Hematopoietic multipotent progenitor cell treated with erythropoietin and hydrocortisone succinate and interleukin-3 and kit ligand, for 8 days (in vitro differentiated cells): Measurements from ENCODE around the gene DLG2.

Source experiments
- DNase-seq: peaks from one replicate; pipeline ENCODE4 v3.0.0-alpha.2; 2015

The DLG2 gene

DNA sequence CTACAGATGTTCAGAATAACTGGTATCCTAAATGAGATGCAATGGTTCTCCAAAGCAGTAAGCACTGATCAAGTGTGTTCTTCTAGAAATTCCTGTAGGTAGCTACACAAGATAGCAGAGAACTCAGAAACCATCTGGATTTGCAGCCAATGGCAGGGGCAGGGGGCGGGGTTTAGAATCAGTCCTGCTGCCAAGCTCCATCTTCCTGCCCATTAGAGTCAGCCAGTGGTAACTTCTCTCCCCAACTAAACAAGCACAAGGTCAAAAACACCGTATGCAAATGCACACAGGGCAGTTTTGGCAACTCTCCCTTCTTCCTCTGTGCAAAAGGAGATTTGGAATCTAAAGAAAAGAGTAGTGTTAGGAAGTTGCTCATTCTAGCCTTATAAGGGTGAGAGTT lies 2103.5 kb downstream of the DLG2 start:
- DNase-seq, result no peak

DNA sequence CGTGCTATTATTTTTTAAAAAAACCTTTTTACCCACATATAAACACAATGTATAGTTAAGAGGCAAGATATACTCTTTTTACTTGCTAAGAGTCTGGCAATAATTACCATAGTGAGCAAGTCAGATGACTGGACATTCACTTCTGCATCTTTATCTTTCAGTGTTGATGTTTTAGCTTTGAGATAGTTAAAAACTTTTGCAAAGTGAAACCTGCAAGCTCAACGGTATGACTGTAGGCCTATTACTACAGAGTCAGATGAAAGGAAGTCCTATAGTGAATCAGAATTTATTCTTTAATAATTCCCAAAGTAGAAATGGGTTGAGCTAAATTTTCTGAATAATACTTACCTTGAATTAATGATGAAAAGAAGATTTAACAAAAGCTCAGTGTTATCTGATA lies 2104.2 kb downstream of the DLG2 start:
- DNase-seq, result no peak

DNA sequence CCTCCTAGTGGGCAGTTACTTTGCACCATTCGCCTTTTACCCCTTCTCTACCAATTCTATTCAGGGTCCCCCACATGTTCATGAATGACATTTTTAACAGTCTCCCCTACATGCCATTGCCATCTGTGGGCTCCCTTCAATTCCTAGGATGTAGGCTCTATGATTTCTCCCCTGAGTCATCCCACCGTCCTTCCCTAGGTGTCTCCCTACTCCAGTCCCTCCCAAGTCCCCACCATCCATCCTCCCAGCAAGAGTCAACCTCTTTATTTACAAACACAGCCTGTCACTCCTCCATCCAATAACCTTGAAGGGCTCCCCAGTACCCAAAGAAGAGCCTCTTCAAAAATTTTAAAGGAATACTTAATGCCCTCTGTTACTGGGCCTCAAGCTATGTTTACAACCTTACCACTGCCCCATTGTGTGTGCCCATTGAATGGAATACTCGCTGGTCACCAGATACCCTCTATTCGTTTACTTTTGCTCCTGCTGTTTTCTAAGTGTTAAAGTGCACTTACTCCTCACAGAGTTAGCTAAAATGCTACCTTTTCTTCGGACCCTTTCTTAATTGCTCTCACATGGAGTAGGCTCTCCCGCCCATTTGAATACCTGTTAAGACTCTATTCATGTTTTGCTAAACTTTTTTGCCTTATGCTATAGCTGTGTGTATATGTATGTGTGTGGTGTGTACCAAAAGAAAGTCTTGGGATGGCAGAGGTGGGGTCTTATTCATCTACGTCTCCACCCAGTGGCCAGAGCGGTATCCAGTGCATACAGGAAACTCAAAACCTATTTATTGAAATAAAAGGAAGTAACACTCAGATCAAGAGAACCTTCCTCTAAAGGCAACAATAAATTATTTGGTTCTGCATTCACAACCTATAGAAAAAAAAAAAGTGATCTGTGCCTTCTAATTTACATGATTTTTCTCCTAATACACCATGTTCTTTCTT lies 2105.2 kb downstream of the DLG2 start:
- no peak for DNase-seq

DNA sequence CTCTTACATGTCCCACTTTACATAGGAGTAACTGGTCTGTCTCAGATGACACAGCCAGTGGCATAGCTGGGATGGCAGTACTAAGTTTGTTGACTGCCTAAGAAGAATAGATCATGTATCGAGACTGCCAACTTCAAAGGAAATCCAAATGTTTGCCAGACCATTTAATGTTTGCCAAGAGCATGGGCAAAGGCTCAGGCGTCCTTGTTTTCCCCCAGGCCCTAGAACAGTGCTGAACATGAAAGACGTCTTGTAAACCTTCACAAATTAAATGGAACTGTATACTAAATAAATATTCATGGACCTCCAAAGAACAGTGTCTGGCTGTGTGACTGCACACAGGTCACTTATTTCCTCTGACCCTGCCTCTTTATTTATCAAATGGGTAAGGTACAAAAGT lies 2106.3 kb downstream of the DLG2 start:
- no peak for DNase-seq

DNA sequence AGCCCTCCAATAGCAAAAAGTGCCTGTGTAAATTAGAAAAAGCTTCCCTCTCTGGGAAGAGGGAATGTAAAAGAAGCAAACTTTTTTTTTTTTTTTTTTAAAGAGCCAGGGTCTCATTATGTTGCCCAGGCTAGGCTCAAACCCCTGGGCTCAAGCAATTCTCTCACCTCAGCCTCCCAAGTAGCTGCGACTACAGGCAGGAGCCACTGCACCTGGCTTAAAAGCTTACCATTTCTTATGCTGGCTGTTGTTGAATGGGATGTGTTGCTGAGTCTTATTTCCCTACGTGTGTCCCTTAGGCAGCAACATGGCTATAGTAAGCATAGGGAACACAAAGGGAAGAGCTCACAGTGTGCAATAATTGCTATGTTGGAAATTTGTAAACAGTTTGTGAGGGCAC lies 2115.5 kb downstream of the DLG2 start:
- no peak for DNase-seq

DNA sequence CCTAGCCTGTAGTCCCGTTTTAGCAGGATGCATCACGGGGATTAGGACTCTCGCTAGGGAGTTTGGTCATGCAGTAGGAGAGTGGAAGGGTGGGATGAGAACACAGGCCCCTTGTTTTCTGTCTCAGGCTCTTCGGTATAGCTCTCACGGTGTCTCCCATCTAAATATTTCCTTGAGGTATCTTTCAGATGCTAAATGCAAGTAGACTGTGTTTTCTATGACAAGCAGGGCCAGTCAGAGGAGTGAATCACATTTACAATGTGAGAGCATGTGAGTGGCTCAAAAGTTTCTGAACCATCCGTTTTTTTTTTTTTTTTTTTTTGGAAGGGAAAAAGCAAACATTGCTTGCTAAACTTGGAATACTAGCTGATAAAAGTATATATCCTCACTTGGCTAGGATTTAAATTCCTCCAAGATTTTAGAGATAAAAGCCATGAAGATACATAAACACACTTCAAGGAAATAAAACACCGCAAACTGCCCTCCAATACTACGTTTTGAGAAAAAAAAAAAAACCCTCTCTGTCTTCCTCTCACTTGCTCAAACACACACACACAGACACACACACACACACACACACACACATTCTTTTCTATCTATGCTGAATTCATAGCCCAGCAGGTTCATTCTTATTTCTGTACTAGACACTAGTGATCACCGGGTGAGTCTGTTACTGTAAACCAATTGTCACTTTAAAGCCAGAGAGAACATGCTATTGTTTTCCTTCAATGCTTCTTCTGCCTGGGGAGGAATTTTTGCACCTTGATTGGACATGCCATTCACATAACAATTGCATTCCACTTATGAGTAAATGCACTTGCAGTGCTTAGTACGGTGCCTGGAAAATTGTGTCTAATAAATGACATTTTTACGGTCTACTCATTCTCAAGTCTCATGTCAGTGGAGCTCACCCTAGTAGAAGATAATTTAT lies 2116.3 kb downstream of the DLG2 start:
- DNase-seq, result no peak

DNA sequence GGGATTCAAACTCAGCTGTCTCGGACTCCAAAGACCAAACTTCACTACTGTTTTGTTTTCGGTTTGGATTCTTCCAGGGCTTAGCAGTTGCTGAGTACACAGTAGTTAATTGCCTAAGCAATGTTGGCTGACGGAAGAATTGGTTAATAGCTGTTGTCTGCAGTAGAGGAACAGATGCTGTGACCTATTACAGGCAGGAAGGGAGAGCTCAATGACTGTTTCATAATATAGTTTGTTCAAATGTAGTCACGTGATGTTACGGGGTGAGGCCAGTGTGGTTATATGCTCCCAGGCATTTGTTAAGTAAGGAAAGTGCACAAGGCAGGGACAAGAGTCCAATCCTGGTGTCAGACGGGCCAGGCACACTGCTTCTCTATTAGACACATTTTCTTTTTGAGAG lies 2118.3 kb downstream of the DLG2 start:
- no peak for DNase-seq

DNA sequence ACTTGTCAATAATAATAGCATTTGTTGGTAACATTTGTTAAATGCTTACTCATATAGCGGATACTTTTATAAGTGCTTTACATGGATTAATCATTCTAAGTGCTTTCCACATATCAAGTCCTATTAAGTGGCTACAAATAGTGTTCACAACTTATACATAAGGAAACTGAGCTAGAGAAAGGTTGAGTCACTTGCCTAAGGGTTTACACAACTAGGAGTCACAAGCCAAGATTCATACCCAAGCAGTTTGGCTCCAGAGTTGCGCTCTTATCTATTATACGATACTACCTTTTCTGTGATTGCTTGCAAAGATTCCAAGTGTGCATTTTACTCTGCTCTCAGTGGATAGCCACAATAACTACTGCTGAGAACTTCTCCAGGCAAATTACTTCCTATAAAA lies 2125.1 kb downstream of the DLG2 start:
- no peak for DNase-seq

DNA sequence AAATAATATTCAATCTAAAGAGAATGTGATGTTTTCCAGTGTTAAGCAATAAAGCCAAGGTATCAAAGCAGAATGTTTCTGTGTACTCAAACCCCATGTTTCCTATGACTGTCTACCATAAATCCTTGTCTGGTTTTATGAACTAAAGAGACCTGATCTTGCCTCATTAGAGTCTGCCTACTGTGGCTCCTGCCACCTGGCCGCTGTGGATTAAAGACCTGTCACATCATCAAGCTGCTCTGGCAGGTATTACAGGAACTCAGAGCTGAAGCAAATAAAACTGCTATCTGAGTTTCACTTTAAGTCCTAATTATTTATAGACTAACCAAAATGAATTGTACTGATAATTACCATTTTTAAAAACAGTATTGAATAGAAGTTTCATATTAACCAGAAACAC lies 2133.2 kb downstream of the DLG2 start:
- DNase-seq, result no peak

DNA sequence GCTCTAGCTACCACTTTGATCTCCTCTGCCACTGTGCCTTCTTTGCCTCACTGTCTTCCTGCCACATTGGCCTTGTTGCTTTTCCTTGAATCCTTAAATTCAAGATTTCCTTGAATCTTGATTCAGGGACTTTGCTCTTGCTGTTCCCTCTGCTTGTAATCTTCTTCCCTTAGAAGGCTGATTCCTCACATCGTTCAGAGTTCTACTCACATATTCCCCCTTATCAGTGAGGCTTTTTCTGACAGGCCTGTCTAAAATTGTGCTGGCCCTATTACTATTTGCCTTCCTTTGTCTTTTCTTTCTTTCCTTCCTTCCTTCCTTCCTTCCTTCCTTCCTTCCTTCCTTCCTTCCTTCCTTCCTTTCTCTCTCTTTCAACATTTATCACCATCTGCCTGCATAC lies 2134.1 kb downstream of the DLG2 start:
- no peak for DNase-seq

DNA sequence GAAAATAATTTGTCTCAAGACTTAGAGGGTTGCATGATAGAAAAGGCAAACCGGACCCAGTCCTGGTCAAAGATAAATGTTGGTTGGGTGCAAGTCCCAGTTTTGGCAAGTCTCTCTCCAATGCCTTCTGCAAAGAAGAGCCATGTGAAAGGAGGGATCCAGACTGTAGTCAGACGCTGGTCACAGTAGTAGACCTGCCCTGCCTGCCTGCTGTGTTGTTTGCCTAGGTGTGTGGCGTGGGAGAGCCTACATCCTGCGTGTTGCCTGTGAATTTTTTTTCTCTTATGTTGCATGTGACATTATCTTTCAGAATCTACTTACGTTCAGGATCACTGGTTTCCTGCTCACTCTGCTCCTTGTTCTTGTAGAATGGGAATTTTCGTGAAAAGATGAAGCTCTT lies 2143.3 kb downstream of the DLG2 start:
- DNase-seq, result no peak

DNA sequence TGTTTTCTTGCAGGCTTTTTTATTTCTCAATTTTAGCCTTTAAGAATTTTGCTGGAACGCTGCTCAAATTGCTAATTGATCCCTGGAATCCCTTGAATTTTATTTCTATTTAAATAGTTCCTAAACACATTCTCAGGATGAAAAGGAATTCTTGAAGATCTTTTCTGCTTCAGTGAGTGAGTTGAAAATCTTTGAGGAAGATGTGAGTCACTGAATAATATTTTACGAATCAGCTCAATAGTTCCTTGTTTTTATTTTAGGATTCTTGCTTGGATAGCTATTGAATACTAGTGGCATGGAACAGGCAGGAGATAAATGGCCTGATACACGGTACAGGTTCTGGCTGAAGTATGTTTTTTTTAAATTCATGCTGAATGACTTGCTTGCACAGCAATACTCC lies 2146.3 kb downstream of the DLG2 start:
- no peak for DNase-seq

DNA sequence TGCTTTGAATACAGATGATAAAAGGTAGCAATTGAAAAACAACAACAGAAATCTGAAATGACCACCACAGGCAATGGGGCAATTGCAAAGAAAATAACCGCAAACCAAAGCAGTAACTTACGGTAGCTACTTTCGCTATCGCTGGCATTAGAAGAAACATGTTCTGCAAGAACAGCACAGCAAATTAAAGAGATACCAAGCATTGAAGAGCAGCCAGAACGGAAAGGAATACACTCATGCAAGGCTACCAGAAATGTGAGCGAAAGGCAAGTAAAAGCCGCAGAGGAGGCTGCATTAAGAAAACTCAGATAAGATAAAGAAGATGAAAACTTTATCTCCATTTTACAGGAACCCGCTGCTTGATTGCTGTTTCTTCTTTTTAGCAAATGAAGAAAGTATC lies 2146.9 kb downstream of the DLG2 start:
- no peak for DNase-seq

DNA sequence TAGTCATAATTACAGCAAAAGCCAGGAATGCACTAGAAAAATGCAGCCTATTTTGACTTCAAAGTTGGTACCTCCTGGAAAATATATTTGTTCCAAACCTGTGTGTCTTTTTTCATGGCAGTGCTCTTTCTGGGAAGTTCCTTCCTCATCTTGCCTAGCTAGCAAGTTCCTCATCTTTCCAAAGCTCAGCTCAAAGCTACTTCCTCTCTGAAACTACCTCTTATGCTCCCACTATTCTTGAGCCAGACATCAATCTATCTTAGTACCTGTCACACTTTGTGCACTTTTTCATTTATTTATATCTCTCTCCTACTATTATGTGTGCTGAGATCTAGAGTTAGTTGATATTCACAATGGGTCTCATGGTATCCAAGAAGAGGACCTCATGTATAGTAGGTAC lies 2149.4 kb downstream of the DLG2 start:
- no peak for DNase-seq

DNA sequence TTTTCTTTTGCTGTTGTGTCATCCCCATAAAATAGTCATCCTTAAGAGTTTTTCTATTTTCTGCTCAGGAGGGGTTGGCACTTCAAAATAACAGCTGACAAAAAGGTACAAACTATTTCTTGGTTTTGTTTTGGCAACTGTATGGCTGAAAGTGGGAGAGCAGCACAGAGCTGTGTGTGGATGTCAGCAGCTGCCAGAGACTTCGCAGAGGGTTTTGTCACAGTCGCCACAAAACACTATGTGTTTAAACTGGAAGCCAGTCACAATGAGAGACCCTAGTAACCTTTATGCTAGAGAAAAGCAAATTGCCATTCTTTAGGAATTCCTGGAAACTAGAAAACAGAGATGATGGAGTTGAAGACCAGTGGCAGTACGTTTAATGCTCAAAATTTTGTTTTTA lies 2151.4 kb downstream of the DLG2 start:
- no peak for DNase-seq

DNA sequence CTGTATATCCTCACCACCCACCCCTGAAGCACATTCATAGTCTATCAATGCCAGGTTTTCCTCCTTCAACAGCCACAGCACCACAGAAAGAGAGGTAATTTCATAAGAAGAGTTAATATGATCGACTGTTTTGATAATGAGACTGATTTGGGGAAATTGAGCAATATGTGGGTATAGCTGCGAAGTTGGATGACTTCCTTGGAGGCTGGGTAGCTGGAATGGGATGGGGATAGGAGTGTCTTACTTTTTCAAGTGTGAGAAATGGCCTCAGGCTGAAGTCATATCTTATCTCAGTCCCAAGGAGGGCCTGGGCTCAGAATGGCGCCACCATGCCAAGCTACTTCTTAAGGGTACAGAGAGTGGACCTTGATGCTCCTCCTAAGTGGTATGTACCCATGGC lies 2153.4 kb downstream of the DLG2 start:
- DNase-seq, result no peak

DNA sequence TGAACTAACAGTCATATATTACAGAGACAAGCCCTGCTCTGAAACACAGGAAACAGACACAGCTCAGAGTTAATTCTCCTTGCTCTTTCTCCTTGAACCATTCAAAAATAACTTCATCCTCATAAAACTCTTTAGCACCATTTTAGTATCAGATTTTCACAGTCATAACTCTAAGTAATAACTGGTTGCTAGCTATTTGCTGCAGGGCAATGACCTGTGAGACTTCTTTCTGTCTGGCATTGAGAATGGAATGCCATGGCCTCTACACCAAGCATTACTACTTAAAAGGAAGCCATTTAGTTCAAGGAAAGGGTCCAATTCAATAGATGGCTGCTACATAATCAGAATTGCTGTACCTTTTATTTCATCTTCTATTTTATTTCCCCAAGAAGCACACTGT lies 2154.3 kb downstream of the DLG2 start:
- no peak for DNase-seq

DNA sequence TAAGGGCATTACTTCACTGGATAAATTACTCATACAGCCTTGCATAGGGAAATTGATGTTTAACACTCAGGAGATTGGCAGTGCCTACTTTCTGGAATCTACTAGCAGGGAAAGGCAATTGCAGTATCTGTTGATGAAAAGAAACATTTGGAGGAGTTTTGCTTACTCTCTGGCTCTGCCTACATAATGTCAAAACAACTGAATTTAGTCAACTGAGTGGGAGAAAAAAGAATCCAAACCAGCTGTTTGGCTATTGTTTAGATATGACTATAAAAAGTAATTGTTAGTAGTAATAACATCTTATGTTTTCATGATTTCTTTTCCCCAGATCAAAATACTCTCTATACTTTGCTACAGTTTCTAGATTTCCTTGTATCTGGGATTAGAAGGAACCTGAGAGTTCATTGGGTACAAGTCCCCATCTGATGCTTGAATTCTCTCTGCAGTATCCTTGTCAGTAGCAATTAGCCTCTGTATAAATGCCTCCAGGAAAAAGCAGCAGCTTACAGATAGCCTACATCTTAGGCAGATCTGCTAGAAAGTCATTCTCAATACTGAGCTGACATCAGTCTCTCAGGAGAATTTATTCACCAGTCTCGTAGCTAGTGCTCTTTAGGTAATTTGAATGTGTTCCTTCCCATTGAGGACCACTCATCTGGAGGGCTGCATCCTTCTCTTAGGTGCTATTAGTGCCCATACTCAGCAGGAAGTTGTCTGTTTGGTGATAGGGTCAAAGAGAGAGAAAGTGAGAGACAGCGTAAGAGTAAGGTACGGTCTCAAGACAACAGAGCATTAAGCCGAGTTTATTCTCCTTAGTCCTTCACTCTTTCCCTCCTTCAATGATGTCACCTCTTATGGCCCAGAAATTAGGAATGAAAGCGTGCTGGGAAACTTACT lies 2155.1 kb downstream of the DLG2 start:
- DNase-seq, result no peak

DNA sequence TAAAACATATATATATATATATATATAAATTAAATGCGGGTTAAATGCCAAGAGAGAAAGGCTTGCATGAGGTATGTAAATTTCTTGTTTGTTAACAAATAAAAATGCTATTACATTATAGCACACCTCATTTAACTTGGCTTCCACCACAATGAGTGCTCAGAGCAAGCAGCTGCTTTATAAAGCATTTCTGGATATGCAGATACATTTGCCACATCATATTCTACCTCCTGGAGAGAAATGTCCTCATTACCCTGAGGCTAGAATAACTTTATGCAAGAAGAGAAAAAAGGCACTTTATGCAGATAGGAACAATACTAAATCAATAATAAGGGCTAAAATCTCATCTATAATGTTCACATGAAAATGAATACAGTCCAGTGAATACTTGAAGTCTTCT lies 2159.3 kb downstream of the DLG2 start:
- DNase-seq, result no peak

DNA sequence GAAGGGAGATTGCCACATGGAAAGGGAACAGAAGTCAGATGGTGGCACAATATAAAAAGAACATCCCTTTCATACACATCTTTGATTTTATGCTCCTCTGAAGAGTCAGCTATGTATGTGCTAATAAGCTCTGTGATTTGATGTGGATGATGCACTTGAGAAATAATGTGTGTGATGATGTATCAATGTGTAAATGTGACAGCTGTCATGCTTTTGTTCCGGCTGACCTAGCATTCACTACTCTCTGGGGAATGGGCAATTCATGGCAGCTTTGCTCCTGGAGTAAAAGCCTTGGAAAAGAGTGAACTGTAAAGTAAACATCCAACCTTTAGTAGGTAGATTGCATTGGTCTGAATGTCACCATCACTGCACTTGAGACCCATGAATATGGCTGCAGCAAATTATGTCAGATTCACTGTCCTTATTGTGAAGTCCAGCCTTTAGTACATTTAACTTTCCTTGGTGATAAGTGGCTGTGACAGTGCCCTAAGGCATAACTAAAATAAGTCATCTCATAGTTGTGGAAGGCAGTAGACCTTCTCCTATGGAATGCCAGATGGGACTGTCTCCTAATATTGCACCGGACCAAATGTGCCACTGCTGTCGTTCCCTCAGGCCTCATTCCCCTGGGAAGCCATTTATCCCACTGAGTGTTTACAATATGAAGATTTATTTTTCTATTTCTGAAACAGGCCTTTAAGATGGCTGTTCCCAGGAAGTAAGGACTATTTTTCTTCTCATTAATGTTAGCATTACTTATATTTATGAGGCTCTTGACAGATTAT lies 2162.8 kb downstream of the DLG2 start:
- no peak for DNase-seq

DNA sequence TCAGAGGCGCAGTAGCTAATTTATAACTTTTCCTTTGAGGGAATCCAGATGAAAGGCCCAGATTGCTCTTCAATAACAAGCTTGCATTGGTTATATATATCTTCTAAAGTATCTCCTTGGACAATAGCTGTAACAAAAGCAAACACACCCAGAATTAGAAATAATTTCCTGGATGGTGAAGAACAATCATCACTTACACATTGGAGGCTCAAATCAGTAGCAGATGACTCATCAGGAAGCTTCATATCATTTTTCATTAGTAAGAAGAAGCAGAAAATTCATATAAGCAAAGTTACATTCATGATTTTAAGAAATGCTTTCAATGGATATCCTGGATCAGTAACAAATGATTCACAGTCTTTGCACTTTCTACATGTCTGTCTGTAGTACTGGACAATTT lies 2167.3 kb downstream of the DLG2 start:
- no peak for DNase-seq

DNA sequence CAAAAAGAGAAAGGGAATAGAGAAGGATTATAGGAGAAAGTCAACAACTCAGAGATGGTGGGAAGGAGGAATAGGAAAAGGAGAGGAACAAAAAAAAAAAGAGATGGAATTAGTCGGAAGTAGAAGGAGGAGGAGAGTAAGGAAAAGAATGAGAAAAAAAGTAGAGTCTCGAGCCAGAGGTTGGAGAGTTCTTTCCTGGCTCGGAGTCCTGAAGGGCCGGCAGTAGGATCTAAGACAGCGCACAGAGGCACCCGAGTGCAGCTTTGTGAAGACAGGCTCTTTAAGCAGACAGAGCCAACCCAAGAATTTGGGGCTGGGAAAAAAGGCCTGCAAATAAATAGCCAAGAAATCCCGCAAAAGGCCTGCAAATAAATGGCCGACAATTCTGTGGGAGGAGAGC lies 2170.6 kb downstream of the DLG2 start:
- no peak for DNase-seq
